GM19455 (cell line): ENCODE measurements around the gene PCDHGB4.
"Not testable (repeated sequence)": the region's sequence is repeated elsewhere in the genome, so short reads cannot be mapped to it uniquely, and the experiment has no call there.

ENCODE experiments used
- ATAC-seq: cut with Tn5 transposase; IDR thresholded peaks from one replicate; pipeline ENCODE4 v1.9.1; 2021; ENCODE audit not compliant: unreplicated experiment

Gene PCDHGB4

DNA sequence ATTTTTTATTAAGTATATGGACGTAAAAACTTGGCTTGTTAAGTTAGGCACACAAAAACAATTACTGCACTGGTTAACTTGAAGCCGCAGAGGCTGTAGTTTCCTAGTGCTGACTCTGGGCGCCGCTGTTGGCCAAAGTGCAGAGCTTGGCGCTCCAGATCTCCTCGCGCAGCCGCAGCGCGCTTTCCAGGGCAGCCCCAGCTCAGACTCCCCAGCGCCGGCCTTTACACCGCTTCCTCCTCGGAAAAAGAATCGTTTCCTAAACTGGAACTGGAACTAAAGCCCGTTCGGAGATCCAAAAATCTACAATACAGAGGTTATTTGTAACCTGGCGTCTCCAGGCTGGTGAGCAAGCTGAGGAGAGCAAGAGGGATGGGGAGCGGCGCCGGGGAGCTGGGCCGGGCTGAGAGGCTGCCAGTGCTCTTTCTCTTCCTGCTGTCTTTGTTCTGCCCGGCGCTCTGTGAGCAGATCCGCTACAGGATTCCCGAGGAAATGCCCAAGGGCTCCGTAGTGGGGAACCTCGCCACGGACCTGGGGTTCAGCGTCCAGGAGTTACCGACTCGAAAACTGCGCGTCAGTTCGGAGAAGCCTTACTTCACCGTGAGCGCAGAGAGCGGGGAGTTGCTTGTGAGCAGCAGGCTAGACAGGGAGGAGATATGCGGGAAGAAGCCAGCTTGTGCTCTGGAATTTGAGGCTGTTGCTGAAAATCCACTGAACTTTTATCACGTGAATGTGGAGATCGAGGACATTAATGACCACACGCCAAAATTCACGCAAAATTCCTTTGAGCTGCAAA lies 10.5 kb downstream of the PCDHGB4 start, which contains the start of gene PCDHGB5:
Gene PCDHGB5, plus strand, starts transcription at position 192 of the 796 bp plus-strand sequence. Its CDS starts 181 bp downstream, at position 373.
- peak; percentile 97 for ATAC-seq

DNA sequence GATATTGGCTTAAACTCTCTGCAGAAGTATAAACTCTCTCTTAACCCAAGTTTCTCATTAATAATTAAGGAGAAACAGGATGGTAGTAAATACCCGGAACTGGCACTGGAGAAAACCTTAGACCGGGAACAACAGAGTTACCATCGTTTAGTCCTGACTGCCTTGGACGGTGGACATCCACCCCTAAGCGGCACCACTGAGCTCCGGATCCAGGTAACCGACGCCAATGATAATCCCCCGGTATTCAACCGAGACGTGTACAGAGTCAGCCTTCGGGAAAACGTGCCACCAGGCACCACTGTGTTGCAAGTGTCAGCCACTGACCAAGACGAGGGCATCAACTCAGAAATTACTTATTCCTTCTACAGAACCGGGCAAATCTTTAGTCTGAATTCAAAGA lies 11.1 kb downstream of the PCDHGB4 start:
- no peak for ATAC-seq

DNA sequence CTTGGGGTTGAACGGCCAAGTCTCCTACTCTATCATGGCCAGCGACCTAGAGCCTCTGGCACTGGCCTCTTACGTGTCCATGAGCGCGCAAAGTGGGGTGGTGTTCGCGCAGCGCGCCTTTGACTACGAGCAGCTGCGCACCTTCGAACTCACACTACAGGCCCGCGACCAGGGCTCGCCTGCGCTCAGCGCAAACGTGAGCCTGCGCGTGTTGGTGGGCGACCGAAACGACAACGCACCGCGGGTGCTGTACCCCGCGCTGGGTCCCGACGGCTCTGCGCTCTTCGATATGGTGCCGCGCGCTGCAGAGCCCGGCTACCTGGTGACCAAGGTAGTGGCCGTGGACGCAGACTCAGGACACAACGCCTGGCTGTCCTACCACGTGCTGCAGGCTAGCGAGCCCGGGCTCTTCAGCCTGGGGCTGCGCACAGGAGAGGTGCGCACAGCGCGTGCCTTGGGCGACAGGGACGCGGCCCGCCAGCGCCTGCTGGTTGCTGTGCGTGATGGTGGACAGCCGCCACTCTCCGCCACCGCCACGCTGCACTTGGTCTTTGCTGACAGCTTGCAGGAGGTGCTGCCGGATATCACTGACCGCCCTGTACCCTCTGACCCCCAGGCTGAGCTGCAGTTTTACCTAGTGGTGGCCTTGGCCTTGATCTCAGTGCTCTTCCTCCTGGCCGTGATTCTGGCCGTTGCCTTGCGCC lies 12.2 kb downstream of the PCDHGB4 start:
- no peak for ATAC-seq

DNA sequence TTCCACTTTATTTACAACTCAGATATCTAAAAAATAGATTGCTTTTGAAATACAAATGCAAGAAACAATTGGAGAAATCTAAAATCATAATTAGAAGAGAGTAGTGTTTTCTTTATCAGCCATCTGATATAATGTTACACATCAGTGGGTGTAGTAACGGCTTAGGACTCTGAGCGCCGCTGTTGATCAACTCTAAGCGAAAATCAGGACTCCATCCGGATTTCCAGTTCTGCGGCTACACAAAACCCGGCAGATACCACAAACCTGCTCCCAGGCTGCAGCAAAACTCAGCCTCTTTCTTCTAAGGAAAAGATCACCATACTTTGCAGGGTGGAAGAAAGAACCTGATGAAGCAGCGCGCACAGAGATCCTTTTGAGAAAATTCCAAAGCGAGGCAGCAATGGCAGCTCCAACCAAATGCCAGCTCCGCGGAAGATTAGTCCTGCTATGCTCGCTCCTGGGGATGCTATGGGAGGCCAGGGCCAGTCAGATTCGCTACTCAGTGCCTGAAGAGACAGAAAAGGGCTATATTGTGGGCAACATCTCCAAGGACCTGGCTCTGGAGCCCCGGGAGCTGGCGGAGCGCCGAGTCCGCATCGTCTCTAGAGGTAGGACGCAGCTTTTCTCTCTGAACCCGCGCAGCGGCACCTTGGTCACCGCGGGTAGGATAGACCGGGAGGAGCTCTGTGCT lies 15.2 kb downstream of the PCDHGB4 start, which contains the start of gene PCDHGA9:
Gene PCDHGA9, plus strand, starts transcription at position 226 of the 691 bp plus-strand sequence. Its CDS starts 175 bp downstream, at position 401.
- no peak for ATAC-seq

DNA sequence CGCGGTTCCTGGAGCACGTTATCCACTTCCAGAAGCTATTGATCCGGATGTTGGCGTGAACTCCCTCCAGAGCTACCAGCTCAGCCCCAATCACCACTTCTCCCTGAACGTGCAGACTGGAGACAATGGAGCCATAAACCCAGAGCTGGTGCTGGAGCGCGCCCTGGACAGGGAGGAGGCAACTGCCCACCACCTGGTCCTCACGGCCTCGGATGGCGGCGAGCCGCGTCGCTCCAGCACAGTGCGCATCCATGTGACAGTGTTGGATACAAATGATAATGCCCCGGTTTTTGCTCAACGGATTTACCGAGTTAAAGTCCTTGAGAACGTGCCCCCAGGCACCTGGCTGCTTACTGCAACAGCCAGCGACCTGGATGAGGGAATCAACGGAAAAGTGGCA lies 15.9 kb downstream of the PCDHGB4 start:
- ATAC-seq: no peak

DNA sequence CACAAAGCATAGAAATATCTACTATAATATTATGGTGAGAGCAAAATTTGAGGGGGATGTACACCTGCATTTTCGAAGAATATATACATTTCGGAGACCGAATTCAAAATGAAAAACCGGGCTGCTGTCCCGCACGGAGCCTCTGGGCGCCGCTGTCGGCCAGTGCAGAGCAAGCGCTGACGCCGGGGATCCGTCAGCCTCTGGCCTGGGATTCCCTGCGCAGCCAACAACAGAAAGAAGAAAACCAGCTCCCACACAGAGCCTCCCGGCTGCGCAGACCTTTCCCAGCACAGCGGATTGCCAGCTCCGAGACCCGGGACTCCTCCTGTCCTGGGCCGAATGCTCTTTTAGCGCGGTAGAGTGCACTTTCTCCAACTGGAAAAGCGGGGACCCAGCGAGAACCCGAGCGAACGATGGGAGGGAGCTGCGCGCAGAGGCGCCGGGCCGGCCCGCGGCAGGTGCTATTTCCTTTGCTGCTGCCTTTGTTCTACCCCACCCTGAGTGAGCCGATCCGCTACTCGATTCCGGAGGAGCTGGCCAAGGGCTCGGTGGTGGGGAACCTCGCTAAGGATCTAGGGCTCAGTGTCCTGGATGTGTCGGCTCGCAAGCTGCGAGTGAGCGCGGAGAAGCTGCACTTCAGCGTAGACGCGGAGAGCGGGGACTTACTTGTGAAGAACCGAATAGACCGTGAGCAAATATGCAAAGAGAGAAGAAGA lies 20.4 kb downstream of the PCDHGB4 start, which contains the start of gene PCDHGB6:
Gene PCDHGB6, plus strand, starts transcription at position 232 of the 716 bp plus-strand sequence. Its CDS starts 182 bp downstream, at position 414.
- peak; percentile 49 for ATAC-seq

DNA sequence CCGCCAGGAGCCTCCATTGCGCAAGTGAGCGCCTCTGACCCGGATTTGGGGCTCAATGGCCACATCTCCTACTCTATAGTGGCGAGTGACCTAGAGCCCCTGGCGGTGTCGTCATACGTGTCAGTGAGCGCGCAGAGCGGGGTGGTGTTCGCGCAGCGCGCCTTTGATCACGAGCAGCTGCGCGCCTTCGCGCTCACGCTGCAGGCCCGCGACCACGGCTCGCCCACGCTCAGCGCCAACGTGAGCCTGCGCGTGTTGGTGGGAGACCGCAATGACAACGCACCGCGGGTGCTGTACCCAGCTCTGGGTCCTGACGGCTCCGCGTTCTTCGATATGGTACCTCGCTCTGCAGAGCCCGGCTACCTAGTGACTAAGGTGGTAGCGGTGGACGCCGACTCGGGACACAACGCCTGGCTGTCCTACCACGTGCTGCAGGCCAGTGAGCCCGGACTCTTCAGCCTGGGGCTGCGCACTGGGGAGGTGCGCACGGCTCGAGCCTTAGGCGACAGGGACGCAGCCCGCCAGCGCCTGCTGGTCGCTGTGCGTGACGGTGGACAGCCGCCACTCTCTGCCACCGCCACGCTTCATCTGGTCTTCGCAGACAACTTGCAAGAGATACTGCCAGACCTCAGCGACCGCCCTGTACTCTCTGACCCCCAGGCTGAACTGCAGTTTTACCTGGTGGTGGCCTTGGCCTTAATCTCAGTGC lies 22.3 kb downstream of the PCDHGB4 start:
- no peak for ATAC-seq

DNA sequence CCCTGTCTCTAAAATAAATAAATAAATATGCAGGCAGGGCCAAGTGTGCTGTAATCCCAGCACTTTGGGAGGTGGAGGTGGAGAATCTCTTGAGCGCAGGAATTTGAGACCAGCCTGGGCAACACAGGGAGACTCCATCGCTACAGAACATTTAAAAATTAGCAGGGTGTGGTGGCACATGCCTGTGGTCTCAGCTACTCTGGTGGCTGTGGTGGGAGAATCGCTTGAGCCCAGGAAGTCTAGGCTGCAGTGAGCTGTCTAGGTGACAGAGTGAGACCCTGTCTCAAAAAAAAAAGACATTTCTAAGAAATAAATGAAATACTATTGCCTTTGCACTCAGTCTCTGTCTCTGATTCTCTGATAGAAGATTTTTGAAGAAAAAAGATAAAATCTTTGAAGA lies 24.1 kb downstream of the PCDHGB4 start:
- ATAC-seq: no peak

DNA sequence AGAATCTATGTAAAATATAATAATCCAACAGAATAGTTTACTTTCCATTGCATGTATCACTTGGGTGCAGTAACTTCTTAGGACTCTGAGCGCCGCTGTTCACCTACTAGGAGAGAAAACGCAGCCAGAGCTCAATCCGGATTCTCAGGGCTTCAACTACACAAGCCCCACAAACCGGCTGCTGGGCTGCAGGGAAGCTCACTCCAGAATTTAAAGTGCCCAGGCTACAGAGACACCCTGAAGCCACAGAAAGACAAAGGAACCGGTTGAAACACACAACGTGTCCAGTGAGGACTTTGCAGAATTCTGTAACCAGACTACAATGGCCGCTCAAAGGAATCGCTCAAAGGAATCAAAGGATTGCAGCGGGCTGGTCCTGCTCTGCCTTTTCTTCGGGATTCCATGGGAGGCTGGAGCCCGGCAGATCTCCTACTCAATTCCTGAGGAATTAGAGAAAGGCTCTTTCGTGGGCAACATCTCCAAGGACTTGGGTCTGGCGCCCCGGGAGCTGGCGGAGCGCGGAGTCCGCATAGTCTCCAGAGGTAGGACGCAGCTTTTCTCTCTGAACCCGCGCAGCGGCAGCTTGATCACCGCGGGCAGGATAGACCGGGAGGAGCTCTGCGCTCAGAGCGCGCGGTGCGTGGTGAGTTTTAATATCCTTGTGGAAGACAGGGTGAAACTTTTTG lies 25.5 kb downstream of the PCDHGB4 start, which contains the start of gene PCDHGA10:
Gene PCDHGA10, plus strand, starts transcription at position 134 of the 686 bp plus-strand sequence. Its CDS starts 189 bp downstream, at position 323.
- ATAC-seq: peak; percentile 89

DNA sequence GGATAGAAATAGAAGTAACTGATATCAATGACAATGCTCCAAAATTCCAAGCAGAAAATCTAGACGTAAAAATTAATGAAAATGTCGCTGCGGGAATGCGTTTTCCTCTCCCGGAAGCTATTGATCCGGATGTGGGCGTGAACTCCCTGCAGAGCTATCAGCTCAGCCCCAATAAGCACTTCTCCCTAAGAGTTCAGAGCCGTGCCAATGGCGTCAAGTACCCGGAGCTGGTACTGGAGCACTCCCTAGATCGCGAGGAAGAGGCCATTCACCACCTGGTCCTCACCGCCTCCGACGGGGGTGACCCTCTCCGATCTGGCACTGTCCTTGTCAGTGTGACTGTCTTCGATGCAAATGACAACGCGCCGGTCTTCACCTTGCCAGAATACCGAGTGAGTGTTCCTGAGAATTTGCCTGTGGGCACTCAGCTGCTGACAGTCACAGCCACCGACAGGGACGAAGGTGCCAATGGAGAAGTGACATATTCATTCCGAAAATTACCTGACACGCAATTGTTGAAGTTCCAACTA lies 26.1 kb downstream of the PCDHGB4 start:
- ATAC-seq: no peak

DNA sequence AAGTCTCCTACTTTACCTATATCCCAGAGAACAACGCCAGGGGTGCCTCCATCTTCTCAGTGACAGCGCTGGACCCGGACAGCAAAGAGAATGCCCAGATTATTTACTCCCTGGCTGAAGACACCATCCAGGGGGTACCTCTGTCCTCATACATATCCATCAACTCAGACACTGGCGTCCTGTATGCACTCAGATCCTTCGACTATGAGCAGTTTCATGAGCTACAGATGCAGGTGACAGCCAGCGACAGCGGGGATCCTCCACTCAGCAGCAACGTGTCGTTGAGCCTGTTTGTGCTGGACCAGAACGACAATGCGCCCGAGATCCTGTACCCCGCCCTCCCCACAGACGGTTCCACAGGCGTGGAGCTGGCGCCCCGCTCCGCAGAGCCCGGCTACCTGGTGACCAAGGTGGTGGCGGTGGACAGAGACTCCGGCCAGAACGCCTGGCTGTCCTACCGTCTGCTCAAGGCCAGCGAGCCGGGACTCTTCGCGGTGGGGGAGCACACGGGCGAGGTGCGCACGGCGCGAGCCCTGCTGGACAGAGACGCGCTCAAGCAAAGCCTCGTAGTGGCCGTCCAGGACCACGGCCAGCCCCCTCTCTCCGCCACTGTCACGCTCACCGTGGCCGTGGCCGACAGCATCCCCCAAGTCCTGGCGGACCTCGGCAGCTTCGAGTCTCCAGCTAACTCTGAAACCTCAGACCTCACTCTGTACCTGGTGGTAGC lies 27.2 kb downstream of the PCDHGB4 start:
- ATAC-seq: not testable (repeated sequence)

DNA sequence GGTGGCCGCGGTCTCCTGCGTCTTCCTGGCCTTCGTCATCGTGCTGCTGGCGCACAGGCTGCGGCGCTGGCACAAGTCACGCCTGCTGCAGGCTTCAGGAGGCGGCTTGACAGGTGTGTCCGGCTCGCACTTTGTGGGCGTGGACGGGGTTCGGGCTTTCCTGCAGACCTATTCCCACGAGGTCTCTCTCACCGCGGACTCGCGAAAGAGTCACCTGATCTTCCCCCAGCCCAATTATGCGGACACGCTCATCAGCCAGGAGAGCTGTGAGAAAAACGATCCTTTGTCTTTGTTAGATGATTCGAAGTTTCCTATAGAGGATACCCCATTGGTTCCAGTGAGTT lies 27.7 kb downstream of the PCDHGB4 start:
- not testable (repeated sequence) for ATAC-seq

DNA sequence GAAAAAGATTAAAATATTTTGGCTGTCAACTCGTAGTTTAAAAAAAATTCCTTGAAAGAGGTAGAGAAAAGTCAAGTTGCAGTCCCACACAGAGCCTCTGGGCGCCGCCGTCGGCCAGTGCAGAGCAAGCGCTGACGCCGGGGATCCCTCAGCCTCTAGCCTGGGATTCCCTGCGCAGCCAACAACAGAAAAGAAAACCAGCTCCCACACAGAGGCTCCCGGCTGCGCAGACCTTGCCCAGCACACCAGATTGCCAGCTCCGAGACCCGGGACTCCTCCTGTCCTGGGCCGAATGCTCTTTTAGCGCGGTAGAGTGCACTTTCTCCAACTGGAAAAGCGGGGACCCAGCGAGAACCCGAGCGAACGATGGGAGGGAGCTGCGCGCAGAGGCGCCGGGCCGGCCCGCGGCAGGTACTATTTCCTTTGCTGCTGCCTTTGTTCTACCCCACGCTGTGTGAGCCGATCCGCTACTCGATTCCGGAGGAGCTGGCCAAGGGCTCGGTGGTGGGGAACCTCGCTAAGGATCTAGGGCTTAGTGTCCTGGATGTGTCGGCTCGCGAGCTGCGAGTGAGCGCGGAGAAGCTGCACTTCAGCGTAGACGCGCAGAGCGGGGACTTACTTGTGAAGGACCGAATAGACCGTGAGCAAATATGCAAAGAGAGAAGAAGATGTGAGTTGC lies 30.1 kb downstream of the PCDHGB4 start, which contains the start of gene PCDHGB7:
Gene PCDHGB7, plus strand, starts transcription at position 184 of the 679 bp plus-strand sequence. Its CDS starts 183 bp downstream, at position 367.
- not testable (repeated sequence) for ATAC-seq

DNA sequence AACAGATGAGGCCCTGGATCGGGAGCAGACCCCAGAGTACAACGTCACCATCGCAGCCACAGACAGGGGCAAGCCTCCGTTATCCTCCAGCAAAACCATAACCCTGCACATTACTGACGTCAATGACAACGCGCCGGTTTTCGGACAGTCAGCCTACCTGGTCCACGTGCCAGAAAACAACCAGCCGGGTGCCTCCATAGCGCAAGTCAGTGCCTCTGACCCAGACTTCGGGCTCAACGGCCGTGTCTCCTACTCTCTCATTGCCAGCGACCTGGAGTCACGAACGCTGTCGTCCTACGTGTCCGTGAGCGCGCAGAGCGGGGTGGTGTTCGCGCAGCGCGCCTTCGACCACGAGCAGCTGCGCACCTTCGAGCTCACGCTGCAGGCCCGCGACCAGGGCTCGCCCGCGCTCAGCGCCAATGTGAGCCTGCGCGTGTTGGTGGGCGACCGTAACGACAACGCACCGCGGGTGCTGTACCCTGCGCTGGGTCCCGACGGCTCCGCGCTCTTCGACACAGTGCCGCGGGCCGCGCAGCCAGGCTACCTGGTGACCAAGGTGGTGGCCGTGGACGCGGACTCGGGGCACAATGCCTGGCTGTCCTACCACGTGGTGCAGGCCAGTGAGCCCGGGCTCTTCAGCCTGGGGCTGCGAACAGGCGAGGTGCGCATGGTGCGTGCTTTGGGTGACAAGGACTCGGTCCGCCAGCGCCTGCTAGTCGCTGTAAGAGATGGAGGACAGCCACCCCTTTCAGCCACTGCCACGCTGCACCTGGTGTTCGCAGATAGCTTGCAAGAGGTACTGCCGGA lies 31.8 kb downstream of the PCDHGB4 start:
- no peak for ATAC-seq

DNA sequence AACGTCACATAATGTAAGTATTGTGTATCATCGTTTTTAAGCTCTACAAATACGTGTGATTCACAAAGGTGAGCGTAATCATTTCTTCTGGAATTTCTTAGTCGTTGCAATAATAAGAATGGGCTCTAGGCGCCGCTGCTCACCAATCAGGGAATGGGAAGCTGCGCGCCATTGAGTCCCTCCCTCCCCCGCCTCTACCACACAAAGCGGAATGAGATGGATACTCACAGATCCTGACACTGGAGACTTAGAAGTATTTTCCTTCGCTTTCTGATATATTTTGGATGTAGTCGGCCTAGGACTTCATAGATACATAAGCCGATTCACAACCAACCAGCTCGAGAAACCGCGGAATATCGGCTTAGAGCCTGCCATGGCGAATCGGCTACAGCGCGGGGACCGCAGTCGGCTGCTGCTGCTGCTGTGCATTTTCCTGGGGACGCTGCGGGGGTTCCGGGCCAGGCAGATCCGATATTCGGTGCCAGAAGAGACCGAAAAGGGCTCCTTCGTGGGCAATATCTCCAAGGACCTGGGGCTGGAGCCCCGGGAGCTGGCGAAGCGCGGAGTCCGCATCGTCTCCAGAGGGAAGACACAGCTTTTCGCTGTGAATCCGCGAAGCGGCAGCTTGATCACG lies 33.5 kb downstream of the PCDHGB4 start, which contains the start of gene PCDHGA11:
Gene PCDHGA11, plus strand, starts transcription at position 197 of the 634 bp plus-strand sequence. Its CDS starts 177 bp downstream, at position 374.
- no peak for ATAC-seq

DNA sequence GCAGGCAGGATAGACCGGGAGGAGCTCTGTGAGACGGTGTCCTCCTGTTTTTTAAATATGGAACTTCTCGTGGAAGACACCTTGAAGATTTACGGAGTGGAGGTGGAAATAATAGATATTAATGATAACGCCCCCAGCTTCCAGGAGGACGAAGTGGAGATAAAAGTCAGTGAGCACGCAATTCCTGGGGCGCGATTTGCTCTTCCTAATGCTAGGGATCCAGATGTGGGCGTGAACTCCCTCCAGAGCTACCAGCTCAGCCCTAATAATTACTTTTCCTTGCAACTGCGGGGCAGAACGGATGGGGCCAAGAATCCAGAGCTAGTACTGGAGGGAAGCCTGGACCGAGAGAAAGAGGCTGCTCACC lies 34.0 kb downstream of the PCDHGB4 start:
- ATAC-seq: no peak
